Thoracic aorta (tissue), 2 donors: ENCODE results near the gene FRMD5. TPM values are rescaled to one million over a fixed set of nuclear protein-coding genes. Genes with fewer than 3 reads are reported as not detected.

Experiments used
- ATAC-seq: fragments of 150-250 bp; one replicate; pipeline ENCODE4 v1.8.0; 2017; ENCODE audit warnings: low read depth; ENCODE audit not compliant: insufficient number of reproducible peaks, low FRiP score
- DNase-seq: peaks from one replicate; pipeline ENCODE4 v3.0.0-alpha.2; 2020; ENCODE audit warnings: low spot score
- H3K27ac ChIP-seq, 2 donors: fragments of 200-600 bp; sonication (generic); 1 replicate in 1 of 2; 2 replicates in 1 of 2; pipeline ENCODE4 v1.5.1; 2016; ENCODE audit warnings: mild to moderate bottlenecking in 2 of 2, moderate library complexity in 2 of 2
- H3K27me3 ChIP-seq: fragments of 200-600 bp; sonication (generic); replicated peaks from 2 replicates; pipeline ENCODE4 v1.6.0; 2016; ENCODE audit warnings: mild to moderate bottlenecking; ENCODE audit not compliant: insufficient read depth
- H3K36me3 ChIP-seq: fragments of 200-600 bp; sonication (generic); one replicate; pipeline ENCODE4 v1.5.1; 2016
- H3K4me1 ChIP-seq, 2 donors: fragments of 200-600 bp; sonication (generic); 1 replicate in 1 of 2; 2 replicates in 1 of 2; pipeline versions ENCODE4 v1.5.1 to v1.6.0; 2016; ENCODE audit warnings: low read depth in 2 of 2, mild to moderate bottlenecking in 1 of 2; ENCODE audit not compliant: control insufficient read depth in 1 of 2
- H3K4me3 ChIP-seq: fragments of 200-600 bp; sonication (generic); 2 replicates; pipeline ENCODE4 v1.5.1; 2016; ENCODE audit warnings: mild to moderate bottlenecking
- H3K9me3 ChIP-seq: fragments of 200-600 bp; sonication (generic); 2 replicates; pipeline ENCODE4 v1.5.1; 2016
- total RNA-seq, 2 donors: library from RNA; depleted of rRNA; stranded (reverse); fragments of >200 nt; gene quantifications; one replicate each; pipeline versions ENCODE4 v1.1.0 to v1.2.3, GENCODE V29; 2016
- TF ChIP-seq, protein P1 (sequence below): fragments of 200-600 bp; sonication (generic); IDR thresholded peaks from one replicate; pipeline ENCODE4 v1.5.1; 2019; ENCODE audit warnings: antibody characterized with exemption

Gene FRMD5
- total RNA-seq, 2 donors from 2014 or later = 0.27 TPM; not detected in 1

GRCh38 chr15:43931119-43931518 lies 264.0 kb downstream of the FRMD5 start:
- DNase-seq (no peak), ATAC-seq (no peak)
- TF ChIP-seq, protein P1, sequence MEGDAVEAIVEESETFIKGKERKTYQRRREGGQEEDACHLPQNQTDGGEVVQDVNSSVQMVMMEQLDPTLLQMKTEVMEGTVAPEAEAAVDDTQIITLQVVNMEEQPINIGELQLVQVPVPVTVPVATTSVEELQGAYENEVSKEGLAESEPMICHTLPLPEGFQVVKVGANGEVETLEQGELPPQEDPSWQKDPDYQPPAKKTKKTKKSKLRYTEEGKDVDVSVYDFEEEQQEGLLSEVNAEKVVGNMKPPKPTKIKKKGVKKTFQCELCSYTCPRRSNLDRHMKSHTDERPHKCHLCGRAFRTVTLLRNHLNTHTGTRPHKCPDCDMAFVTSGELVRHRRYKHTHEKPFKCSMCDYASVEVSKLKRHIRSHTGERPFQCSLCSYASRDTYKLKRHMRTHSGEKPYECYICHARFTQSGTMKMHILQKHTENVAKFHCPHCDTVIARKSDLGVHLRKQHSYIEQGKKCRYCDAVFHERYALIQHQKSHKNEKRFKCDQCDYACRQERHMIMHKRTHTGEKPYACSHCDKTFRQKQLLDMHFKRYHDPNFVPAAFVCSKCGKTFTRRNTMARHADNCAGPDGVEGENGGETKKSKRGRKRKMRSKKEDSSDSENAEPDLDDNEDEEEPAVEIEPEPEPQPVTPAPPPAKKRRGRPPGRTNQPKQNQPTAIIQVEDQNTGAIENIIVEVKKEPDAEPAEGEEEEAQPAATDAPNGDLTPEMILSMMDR = no peak
- Histone ChIP-seq H3K27me3 (no peaks in the 10 kb centered on the region), H3K27ac (no peak overlapping the region), H3K4me3 (no peak overlapping the region), H3K36me3 (no peaks in the 10 kb centered on the region), H3K4me1 (no peaks in the 10 kb centered on the region), H3K9me3 (no peaks in the 10 kb centered on the region)

DNA sequence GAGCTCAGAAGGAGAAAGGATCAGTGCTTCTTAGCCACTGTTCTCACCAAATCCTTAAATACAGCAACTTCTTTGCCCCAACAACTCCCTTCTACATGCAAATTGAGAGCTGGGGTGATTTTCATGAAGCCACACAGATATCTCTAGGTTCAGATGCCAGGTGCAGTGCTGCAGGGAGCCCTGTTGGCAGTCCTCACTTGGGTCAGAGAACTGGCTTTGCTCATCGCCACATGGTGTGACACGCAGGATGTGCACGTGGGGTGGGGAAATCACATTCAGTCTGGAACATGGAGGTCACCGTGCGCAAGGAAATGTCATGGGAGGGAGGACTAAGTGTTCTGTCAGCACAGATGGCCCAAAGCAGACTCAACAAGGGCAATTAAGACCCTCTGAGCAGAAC lies 264.5 kb downstream of the FRMD5 start:
- ATAC-seq (no peak), DNase-seq (no peak)
- no peaks in the 10 kb centered on the region for H3K36me3 ChIP-seq
- H3K9me3 ChIP-seq = no peaks in the 10 kb centered on the region
- H3K27me3 ChIP-seq = no peaks in the 10 kb centered on the region
- no peak overlapping the region for H3K27ac ChIP-seq
- TF ChIP-seq, protein P1 = no peak
- no peaks in the 10 kb centered on the region for H3K4me1 ChIP-seq
- H3K4me3 ChIP-seq = no peak overlapping the region

- no peaks in the 10 kb centered on the region for H3K9me3 ChIP-seq
- TF ChIP-seq, protein P1 = no peak
- H3K4me3 ChIP-seq = no peak overlapping the region
- DNase-seq (no peak), ATAC-seq (no peak)
- H3K27ac ChIP-seq = no peak overlapping the region
- no peaks in the 10 kb centered on the region for H3K36me3 ChIP-seq
- H3K4me1 ChIP-seq = no peaks in the 10 kb centered on the region
- no peaks in the 10 kb centered on the region for H3K27me3 ChIP-seq
These were observed 265.0 kb downstream of the FRMD5 start for GRCh38 chr15:43930079-43930478.

DNA sequence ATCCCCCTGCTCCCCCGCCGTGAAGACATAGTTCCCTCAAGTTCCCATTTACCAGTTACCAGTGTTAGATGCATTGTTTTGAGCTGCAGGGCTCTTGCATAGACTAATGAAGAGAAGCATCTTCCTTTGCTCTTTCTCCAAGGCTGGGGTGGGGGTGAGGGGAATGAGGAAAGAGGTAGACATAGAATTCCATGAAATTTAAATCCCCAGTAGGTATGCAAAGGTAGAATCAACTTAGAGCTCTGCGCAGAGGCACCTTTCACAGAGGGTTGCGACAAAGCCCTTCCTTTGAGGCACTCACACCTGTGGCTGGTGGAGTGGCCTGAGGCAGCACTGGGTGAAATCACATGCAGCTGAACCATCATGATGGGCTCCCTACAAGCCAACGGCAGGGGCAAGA lies 266.9 kb downstream of the FRMD5 start:
- no peak for DNase-seq
- TF ChIP-seq, protein P1 = no peak
- H3K9me3 ChIP-seq = no peaks in the 10 kb centered on the region
- H3K4me1 ChIP-seq = no peaks in the 10 kb centered on the region
- no peak overlapping the region for H3K27ac ChIP-seq
- no peaks in the 10 kb centered on the region for H3K36me3 ChIP-seq
- no peaks in the 10 kb centered on the region for H3K27me3 ChIP-seq
- ATAC-seq = no peak
- no peak overlapping the region for H3K4me3 ChIP-seq

- no peaks in the 10 kb centered on the region for H3K27me3 ChIP-seq
- no peak for ATAC-seq
- no peaks in the 10 kb centered on the region for H3K36me3 ChIP-seq
- H3K27ac ChIP-seq = no peak overlapping the region
- TF ChIP-seq, protein P1 = no peak
- no peak for DNase-seq
- no peaks in the 10 kb centered on the region for H3K9me3 ChIP-seq
- no peaks in the 10 kb centered on the region for H3K4me1 ChIP-seq
- no peak overlapping the region for H3K4me3 ChIP-seq
These were observed 267.9 kb downstream of the FRMD5 start for GRCh38 chr15:43927203-43927602.
